DMS114 treated with DMSO at 0.1 percent for 48 hours (cell line): ENCODE measurements around the gene GSTM2.
A peak's percentile ranks its signal among the peaks of the same experiment; 100 is the strongest.
"Not testable (repeated sequence)": the region's sequence is repeated elsewhere in the genome, so short reads cannot be mapped to it uniquely, and the experiment has no call there.

ENCODE experiments used
- DNase-seq: peaks from one replicate; lab custom pipeline; 2025; ENCODE audit not compliant: unreplicated experiment; lab: John Stamatoyannopoulos, UW

The GSTM2 gene

GRCh38 chr1:109643385-109644230 is 24.2 kb upstream of the GSTM2 start:
- no peak for DNase-seq

- no peak for DNase-seq
Observed at GRCh38 chr1:109644670-109645069, 23.2 kb upstream of the GSTM2 start.

GRCh38 chr1:109649491-109649914 is 18.4 kb upstream of the GSTM2 start:
- DNase-seq, result peak; percentile 62

- no peak for DNase-seq
Observed at GRCh38 chr1:109650609-109651008, 17.2 kb upstream of the GSTM2 start.

GRCh38 chr1:109652402-109652801 is 15.5 kb upstream of the GSTM2 start:
- DNase-seq, result no peak

GRCh38 chr1:109653306-109653705 is 14.6 kb upstream of the GSTM2 start:
- DNase-seq, result no peak

- DNase-seq, result no peak
Observed at GRCh38 chr1:109654519-109654918, 13.3 kb upstream of the GSTM2 start.

GRCh38 chr1:109655615-109656519 is 12.0 kb upstream of the GSTM2 start, which contains the start of gene GSTM4:
TSS of gene GSTM4 (plus strand) at chr1:109656099. CDS start at chr1:109656390, 291 bp downstream.
- peak; percentile 71 for DNase-seq

GRCh38 chr1:109657395-109657794 is 10.5 kb upstream of the GSTM2 start:
- no peak for DNase-seq

- DNase-seq, result no peak
Observed at GRCh38 chr1:109657970-109658369, 9.9 kb upstream of the GSTM2 start.

GRCh38 chr1:109658533-109659042 is 9.3 kb upstream of the GSTM2 start:
- no peak for DNase-seq

- DNase-seq, result no peak
Observed at GRCh38 chr1:109659145-109659544, 8.7 kb upstream of the GSTM2 start.

GRCh38 chr1:109659997-109660690 is 7.7 kb upstream of the GSTM2 start:
- DNase-seq, result no peak

- DNase-seq, result not testable (repeated sequence)
Observed at GRCh38 chr1:109660691-109661026, 7.2 kb upstream of the GSTM2 start.

GRCh38 chr1:109661391-109661790 is 6.5 kb upstream of the GSTM2 start:
- DNase-seq, result no peak

GRCh38 chr1:109664671-109665070 is 3.2 kb upstream of the GSTM2 start:
- DNase-seq, result no peak

- no peak for DNase-seq
Observed at GRCh38 chr1:109668123-109668775, 392 bp downstream of the GSTM2 start.

GRCh38 chr1:109669246-109669948 is 1.5 kb downstream of the GSTM2 start:
- DNase-seq, result no peak

GRCh38 chr1:109669949-109670302 is 2.1 kb downstream of the GSTM2 start:
- DNase-seq, result not testable (repeated sequence)

- DNase-seq, result no peak
Observed at GRCh38 chr1:109671067-109671466, 3.2 kb downstream of the GSTM2 start.
